Fibroblast of the aortic adventitia (primary cell): ENCODE data around the gene AP1M2. TPM values are rescaled to one million over a fixed set of nuclear protein-coding genes. Genes with fewer than 3 reads are reported as not detected.

ENCODE experiments used
- DNase-seq: peaks from one replicate; pipeline ENCODE4 v3.0.0-alpha.2; 2010; ENCODE audit warnings: low read depth
- H3K4me3 ChIP-seq: 2 replicates; pipeline ENCODE4 v1.5.1; 2011; ENCODE audit warnings: low read depth, mild to moderate bottlenecking, control low read depth, low read length, moderate library complexity
- CTCF ChIP-seq: IDR thresholded peaks from 2 replicates; pipeline ENCODE4 v1.5.1; 2011; ENCODE audit warnings: mild to moderate bottlenecking, low read length, control low read depth, inconsistent platforms; ENCODE audit not compliant: insufficient read depth
- total RNA-seq: library from RNA; depleted of rRNA; stranded (reverse); fragments of >200 nt; gene quantifications from 2 replicates; pipeline ENCODE4 v1.2.3, GENCODE V29; 2012; ENCODE audit warnings: low replicate concordance

The AP1M2 gene
- total RNA-seq, 1 donor: not detected

DNA sequence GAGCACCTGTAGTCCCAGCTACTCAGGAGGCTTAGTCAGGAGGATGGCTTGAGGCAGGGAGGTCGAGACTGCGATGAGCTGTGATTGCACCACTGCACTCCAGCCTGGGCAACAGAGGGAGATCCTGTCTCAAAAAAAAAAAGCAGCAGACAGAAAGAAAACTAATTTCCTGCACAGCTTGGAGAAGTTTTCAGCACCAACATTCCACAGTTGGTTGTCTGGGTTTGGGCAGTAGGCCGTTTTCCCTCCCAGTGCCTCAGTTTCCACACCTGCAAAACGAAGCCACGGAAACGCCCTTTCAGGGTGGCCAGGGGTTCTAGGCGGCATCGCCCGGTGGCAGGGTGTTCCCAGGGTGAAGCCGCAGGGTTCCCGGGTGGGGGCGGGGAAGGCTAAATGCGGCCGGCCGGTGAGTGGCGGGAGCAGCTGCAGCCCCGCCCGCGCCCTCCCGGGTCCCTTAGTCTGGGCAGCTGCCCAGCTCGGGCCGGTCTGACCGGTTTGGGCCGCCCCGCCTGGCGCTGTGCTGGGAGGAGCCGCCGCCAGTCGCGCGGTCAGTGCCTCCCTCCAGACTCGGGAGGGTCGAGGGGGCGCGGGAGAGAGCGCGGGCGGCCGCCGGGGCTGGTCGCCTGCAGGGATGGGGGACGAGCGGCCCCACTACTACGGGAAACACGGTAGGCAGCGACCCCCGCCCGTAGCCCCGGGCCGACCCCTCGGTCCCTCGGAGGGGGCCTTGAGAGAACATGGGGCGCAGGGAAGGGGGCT lies 38.1 kb upstream of the AP1M2 start, which contains the start of gene SLC44A2:
SLC44A2 (plus strand) TSS at position 551 of the 759 bp plus-strand sequence; CDS start at position 632, 81 bp downstream.
- peak; percentile 51 for DNase-seq
- TF ChIP-seq CTCF: no peak
- peak within 1 kb of the TSS; percentile 71 for H3K4me3 ChIP-seq

DNA sequence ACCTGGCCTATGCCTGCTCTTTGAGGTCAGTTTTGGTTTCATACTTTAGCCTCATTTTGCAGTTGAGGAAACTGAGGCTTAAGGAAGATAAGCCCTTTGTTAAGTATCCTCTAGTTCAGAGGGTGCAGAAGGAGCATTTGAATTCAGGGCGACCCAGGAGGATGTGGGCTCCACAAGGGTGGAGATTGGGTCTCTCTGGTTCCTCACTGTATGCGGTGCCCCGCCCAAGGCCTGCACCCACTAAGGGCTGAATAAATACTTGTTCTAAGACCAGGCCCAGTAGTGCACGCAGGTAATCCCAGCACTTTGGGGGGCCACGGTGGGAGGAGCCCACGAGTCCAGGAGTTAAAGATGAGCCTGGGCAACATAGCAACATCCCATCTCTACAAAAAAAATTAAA lies 37.5 kb upstream of the AP1M2 start:
- TF ChIP-seq CTCF: no peak
- H3K4me3 ChIP-seq: peak overlapping the region; percentile 71

DNA sequence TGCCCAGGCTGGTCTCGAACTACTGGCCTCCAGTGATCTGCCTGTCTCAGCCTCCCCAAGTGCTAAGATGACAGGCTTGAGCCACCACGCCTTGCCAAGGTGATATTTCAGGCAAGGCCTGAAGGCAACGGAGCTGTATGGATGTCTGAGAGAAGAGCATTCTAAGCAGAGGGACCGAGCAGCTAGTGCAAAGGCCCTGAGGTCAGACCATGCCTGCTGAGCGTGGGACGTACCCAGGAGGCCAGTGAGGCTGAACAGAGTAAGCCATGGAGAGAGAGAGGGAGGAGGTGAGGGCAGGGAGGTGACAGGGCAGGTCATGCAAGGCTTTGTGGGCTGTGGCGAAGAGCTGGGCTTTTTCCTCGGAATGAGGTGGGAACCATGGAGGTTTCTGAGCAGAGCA lies 34.9 kb upstream of the AP1M2 start:
- no peak for DNase-seq
- no peak overlapping the region for H3K4me3 ChIP-seq
- no peak for TF ChIP-seq CTCF

More for the DNA sequence above, 37.5 kb upstream of the AP1M2 start:
- DNase-seq: no peak

GRCh38 chr19:10620786-10621185 lies 33.7 kb upstream of the AP1M2 start:
- no peak for TF ChIP-seq CTCF
- no peak overlapping the region for H3K4me3 ChIP-seq
- no peak for DNase-seq

GRCh38 chr19:10618846-10619245 lies 31.7 kb upstream of the AP1M2 start:
- no peak for TF ChIP-seq CTCF
- no peak overlapping the region for H3K4me3 ChIP-seq
- DNase-seq: no peak

- H3K4me3 ChIP-seq: peak overlapping the region; percentile 9
- TF ChIP-seq CTCF: no peak
Observed at GRCh38 chr19:10617409-10618121, 30.5 kb upstream of the AP1M2 start.

More at GRCh38 chr19:10617409-10618121, 30.5 kb upstream of the AP1M2 start:
- peak; percentile 86 for DNase-seq
